Measurements from ENCODE around the gene LRRC7.

LRRC7 gene

DNA sequence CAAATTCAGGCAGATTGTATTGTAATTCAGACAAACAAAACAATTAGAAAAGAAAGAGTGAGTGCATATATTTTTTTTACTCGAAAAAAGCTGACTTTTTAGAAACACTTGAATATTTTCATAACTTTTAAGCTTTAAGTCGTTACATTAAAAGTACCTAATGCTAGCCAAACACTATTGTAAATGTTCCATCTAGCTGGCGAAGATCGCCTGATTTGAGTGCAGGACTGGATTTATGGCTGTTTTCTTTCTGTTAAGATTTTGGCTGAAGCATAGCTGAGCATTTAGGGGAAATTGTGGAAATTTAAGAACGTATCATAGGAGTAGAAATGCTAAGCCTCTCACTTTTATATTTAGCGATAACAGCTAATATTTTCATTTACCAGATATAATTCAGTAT, 24.6 kb downstream of the LRRC7 start:
- DNase-seq = no peak

DNA sequence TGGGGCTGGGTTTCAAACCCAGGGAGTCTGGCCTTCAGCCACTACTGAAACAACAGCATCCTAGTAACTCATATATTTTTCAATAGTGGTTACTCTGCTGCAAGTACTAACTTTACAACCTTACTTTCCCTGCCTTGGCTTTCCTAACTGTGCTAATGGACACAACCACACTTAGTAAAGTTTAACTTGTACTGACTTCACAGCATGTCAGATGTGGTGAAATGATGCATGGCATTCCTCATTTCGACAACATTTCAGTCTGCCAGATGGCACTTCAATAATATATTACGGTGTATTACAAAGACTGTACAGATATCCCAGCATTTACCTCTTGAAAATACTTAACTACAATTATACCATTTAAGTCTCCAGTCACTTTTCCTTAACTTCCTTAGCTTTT, 27.8 kb downstream of the LRRC7 start:
- peak; percentile 28 for DNase-seq

DNA sequence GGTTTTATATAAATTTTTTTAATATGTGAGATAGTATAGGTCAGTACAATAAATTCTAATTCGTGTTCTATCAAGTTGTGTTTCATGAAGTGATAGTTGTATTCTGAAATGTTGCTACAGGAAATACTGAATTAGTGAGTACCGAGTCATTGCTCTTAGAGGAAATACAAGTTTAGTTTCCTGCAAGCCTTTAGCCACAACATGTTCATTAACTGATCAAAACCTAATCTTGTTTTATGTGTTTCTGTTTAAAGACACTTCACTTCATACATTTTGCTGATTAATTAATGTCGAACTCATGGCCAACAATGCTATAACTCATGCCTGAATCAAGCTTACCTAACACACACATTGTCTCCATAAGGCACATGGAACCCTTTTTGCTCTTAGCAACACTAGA, 43.6 kb downstream of the LRRC7 start:
- no peak for DNase-seq

DNA sequence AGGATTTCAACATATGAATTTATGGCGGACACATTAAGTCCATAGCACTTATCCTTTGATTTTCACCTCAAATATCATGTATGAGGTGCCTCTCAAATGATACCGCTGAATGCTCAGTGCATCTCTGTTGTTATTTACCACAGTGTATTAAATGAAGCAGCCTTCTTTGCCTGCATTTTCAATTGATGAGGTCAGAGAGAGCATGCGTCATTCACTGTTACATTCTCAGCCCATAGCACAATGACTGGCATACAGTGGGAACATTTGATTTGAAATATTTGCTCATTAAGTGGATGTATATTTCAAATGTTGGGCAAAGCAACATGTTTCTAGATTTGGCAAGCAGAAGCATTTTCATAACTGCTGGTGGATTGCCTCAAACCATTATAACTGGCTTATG, 45.7 kb downstream of the LRRC7 start:
- no peak for DNase-seq

DNA sequence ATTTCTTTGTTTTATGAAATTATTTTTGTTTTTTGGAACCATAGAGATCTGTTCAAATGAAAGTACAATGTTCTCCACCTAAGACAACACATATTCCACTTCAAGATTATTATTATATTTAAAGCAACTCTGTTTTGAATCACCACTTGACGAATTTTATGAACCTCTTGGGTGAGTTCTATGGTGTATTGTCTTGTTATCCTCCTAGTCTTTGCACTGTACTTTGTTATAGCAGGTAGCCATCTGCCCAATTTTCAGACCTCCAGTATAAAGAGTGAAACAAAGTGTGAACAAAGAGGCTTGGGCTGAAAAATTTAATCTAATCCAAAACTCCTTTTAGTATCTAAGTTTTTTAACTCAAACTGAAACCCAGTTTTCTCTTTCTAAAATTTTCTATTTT, 71.0 kb downstream of the LRRC7 start:
- DNase-seq = no peak

DNA sequence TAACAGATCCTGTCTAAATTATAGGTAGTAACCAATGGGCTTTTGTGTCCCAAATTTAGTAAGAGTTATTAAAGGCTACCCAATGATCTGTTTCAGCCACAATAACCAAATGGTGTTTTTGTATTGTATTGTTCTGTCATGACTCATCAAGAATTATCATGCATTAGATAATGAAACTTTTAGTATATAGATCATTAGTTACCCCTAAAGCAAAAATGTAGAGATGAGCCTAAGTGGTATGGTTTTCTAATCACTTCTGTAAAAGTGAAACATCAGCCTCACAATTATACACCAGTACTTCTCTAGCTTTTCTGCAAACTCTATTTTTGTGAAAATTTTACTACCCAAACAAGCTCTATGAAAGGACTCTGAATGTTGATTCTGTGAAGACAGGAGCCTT, 71.4 kb downstream of the LRRC7 start:
- no peak for DNase-seq

DNA sequence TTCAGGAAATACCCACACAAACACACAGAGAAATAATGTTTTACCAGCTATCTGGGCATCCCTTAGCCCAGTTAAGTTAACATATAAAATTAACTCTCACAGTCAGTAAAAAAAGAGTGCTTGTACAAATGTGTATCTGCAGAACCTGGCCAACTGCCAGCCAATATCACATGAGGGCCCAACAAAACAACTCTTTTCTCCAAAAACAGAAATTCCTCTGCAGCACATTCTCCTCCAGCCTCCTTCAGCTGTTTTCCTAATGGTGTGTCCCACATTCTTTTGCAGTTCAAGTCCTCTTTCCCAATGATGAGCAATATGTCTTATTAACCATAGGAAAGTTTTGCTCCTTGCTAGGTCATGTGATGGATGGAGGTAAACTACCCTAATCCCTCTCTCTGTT, 75.5 kb downstream of the LRRC7 start:
- DNase-seq = no peak

DNA sequence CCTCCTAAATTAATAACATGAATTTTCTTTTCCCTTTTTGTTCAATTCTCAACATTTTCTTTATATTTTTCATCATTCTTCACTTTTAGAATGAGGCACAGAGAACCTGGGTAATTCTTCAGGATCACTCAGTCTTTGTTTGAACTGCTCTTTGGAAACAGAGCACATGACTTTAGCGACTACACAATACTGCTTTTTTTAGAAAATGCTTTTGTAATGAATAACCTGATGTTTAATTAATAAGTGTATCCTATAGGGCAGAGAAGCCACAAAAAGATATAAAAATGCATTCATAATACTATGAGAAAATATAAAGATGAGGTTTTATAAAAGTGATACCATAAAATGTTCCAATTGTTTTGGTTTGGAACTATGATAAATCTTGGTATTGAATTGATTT, 77.8 kb downstream of the LRRC7 start:
- DNase-seq = no peak

DNA sequence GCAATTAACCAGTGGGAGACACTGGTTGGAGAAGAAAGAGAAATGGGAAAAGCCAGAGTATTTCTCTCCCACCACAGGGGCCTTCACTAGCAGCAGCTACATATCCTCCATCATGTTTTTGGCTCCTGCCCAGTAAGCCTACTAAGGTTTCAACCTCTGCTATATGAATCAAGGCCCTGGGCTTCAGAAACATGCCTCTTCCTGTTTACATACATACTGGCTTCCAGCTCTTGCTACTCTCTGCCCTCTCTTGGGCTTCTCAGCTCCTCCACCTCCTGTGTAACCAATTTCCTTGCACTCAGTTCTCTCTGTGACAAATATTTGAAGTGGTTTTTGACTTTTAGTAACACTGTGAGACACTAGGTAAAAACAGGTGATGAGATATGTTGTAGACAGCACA, 80.8 kb downstream of the LRRC7 start:
- DNase-seq = peak; percentile 45

DNA sequence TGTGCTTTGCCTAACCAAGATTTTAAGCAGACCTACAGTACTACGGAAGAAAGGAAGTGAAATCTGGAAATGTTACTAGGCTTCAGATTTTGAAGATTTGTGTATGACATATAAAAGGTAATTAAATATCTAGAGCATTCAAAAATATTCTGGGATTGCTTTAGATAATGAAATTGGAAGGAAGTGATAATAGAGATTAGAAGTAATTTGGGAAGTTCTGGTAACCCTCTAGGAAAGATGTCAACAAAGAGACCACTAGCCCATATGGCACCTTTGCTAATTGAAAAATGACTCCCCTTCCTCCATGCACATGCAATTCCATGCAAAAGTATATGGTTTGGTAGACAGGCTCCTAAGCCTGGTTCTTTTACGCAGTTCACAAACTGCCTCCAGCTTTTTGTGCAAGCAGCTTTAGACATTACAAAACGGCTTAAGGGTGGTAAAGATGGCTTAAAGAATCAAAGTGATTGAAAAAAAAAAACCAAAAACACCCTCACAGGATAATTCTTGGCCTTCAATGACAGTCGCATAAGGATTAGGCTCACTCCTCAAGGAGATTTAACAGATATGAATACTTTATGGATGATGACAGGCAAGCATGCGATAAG, 81.8 kb downstream of the LRRC7 start:
- no peak for DNase-seq

DNA sequence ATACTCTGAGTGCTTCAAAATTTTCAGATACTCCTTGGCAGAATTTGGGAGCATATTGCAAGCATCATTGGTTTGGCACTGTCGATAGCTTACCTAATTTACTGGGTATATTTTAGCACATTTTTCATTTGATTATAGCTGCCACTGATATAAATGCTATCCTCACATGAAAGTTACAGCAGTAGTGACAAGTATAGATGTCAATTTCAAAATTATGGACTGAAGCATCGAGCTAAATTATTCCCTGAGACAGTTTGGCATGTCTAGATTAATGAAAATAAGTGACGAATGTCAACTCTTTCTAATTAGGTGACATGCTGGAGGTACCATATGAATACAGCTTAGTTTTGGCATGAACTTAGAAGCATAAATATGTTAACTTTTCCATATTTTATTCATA, 83.1 kb downstream of the LRRC7 start:
- DNase-seq = no peak

DNA sequence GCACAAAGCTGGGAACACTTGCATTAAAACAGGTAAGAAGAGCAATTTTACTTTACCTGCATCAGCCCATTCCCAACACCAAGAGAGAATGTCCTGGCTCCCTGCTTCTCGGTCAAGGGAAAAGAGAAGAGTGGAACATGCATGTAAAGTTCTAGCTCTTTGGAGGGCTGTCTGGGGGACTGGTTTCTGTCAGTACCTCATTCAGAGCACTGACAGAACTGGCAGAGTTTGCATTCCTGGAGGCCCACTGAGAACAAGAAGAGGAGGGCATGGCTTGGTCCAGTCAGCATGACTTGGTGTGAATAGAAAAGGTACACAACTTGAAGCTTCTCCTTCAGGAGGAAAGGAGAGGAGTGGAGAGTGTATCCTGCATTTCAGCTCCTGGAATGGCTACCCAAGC, 83.9 kb downstream of the LRRC7 start:
- DNase-seq = no peak

DNA sequence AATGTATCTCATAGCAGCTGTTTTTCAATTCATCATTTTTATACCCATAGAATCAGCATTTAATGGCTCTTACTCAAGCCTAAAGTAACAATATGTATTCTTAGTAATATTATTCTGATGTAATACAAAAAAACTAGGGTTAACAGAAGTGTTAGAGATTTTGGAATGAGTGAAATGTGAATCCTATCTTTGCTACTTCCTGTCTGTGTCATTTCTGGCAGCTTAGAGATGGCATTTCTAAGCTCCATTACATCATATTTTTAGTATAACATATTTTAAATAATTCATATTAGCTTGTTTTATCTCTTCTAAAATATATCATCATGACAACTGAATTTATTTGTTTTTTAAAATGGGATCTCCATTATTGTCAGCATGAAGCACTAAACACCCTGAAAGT, 90.2 kb downstream of the LRRC7 start:
- DNase-seq = no peak

DNA sequence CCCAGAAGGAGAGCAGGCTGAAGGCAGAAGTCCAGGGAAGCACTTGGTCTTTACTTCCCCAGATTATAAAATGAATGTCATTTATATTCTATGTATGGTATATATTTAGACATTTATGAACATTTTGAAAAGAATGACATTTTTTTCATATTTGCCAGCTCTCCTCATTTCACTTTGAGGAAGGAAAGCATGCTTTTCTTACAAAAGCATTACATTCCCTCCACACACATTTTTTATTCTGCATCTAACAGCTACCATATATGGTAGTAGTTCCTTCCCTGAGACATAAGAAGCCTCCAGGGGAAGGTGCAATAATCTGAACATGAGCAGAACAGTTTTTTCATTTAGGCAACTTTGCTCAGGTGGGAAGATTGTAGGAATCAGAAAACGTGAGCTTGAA, 94.0 kb downstream of the LRRC7 start:
- DNase-seq = no peak

DNA sequence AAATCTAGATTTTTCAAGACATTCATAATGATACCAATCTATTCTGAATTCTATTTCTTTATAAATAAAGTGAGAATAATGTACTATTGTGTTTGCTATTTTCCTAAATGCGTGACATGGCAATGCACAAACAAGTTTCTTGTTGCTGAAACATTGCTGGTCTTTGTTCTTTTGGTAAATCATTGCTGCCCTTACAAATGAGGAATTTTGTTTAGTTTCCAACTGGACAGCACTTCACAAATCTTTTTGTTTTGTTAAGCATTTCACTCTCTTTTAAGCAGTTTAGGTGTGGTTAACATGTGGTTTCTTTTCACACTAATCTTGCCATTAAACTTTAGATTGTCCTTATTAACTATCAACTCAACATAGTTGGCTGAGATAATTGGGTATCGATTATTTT, 94.6 kb downstream of the LRRC7 start:
- no peak for DNase-seq

DNA sequence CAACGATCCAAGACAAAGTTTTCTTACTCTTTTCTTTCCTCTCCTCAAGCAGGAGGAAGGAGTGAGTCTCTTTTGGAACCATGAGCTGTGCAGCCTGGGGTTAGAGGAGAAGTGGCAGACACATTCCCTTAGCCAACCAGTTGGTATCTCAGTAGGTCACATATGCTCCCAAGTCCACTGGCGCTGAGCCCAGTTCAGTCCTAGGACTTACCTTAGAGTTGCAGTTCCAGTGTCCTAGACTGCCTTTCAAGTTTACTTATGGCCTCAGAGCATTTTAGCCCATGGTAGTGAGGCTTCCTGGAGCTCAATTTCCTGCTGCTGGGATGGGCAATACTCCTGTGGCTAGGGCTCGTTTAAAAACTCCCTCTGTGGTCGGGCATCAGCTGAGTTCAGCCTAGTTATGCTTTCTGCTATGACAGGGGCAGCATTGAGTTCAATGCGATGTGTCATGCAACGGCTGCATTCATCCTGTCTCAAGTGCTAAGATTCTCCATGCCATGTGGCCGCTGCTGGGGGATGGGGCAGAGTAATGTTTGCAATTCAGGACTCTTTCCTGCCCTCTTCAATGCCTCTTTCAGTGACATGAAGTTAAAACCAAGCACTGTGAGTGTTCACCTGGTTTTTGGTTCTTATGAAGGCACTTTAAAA, 103.8 kb downstream of the LRRC7 start:
- DNase-seq = no peak

DNA sequence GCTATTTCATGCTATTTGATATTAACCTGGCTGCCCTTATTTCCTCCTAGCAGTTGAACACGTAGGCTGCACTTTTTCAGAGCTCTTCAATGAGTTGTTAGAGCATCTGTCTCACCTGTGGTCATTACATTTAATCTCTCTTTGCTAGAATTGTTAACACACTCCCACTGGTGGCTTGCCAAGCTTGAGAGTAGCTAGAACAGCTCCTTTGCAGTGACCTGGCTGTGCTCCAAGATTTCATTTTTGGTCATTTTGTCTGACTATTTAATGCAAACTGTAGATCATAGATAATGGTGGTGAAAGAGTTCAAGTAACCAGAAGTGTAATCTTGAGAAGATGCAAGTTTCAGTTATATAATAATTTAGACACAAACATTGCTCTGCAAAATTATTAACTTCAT, 105.6 kb downstream of the LRRC7 start:
- DNase-seq = no peak

DNA sequence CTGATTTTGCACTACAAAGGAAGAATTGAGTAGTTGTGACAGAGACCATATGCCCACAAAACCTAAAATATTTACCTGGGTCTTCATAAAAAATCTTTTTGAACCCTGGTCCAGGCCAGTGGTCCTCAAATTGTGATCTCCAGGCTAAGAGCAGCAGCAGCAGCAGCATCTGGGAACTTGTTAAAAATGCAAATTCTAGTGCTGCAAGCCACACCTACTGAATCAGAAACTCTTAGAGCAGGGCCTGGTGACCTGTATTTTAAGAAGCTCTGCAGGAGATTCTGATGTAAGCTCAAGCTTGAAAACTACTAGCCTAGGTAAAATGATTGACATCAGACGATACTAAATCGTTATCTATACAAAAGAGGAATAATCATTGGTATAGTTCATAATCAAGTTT, 112.2 kb downstream of the LRRC7 start:
- no peak for DNase-seq

DNA sequence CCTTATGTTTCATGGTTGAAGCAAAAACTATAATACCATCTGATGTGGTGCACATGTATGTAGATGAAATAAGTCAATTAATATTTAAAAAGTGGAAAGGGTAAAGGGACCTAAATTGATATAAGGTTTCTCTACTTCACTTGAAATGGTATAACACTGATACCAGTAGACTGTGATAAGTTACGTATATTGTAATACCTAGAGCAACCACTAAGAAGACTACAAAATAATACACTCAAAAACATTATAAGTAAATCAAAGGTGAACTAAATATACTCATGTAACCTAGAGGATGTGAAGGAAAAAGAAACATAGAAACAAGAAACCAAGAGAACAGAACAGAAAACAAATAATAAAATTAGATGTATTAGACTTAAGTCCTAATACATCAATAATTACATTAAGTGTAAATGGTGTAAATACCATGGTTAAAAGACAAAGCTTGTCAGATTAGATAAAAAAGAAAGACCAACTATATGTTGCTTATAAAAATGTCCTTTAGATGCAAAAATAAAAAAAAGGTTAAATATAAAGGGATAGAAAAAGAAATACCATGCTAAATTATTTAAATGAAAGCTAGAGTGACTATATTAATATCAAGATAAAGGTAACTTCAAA, 118.8 kb downstream of the LRRC7 start:
- DNase-seq = no peak

DNA sequence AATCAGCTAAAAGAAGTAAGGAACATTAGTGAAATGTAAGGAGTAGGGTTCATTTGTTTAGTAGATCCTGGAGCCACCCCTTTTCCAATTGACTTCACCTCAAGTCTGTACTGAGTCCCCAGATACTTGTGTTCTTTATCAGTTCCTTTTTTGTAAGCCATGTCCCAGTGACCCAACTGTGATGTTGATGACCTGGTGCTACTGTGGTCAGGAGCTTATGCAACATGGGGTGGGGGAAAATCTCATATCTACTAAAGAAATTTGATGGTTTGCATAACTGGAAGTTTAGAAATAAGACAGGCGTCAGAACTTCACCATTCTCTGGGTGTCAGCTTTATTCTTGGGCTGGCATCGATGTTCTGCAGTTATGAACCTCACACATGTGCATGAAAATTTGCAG, 120.5 kb downstream of the LRRC7 start:
- DNase-seq = no peak

DNA sequence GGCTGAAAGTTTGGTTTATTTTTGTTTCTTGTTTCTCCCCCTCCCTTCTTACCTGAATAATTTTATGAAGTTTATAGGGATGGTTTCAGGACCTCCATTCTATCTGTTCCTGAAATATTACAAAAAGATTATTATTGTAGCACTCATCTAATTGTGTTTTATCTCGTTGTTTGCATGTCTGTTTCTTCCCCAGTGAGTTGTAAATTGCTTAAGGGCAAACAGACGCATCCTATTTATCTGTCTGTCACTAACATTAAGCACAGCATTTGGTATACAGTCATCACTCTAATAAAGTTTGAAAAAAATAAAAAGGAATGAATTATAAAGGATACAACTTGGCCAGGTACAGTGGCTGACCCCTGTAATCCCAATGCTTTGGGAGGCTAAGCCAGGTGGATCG, 123.5 kb downstream of the LRRC7 start:
- DNase-seq = no peak

DNA sequence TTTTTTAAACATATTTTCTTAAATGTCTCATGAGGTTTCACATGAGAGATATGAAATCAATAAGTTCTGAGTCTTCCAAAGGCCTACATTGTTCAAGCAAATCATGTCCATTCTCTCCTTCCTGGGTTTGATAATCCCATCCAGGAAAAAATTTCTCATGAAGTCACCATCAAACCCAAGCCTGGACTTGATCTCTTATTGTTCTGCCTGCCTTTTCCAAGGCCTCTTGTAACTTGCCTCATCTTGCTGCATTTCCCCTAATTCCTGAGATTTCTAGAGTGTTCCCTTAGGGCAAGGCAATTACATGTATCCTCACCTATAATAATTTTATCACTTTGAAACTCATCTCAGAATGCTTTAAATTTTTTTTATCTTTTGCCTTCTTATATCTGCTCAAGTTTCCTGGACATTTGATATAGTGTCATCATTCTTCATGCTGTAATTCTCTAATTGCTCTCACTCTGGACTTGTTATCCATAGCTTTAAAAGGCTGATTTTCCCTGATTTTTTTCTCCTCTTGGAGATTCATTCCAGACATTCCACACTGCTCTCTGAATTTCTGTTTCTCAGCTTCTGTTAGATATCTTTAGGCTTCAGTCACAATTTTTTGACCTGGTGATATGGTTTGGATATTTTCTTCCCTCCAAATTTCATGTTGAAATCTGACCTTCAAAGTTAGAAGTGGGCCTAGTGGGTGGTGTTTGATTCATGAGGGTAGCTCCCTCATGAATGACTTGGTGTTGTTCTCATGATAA, 126.4 kb downstream of the LRRC7 start:
- DNase-seq = no peak

DNA sequence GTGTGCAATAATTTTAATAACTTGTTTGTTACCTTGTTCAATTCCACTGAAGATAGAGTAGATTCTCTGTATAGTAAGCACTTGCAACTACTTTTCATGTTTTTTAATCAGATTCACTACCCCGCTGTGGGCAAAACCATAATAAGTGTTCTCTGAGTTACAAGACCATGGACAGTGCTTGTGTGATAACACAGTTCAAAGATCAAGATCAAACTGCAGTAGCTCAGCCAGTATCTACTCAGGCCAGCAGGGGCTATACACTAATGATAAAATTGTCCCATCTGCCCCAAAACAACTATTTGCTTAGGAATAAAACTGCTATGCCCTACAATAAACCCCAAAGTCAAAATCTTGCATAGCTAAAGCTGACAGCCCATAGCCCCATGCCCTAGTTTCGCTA, 129.6 kb downstream of the LRRC7 start:
- no peak for DNase-seq

DNA sequence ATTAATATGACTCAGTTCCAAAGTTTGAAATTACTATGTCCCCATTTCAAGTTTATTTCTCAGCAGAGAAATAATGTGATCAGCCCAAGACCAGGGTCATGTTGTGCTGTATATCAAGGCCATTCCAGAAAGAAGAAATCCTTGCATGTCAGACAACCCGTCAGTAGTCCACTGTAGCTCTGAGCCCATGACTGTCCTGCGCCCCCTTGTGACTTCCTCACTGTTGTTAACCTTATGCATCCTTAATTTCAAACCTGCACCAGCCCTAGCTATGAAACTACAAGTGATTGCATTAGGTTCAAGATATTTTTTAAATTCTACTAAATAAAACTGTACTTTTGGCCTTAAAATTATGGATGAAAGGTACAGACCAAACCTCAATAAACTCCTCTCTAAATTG, 133.0 kb downstream of the LRRC7 start:
- DNase-seq = peak; percentile 22
